NOMO-1 (cell line): Measurements from ENCODE around the gene BLCAP.

ENCODE experiments used
- DNase-seq, 2 experiments: peaks; one replicate each; lab custom pipeline; 2025; ENCODE audit not compliant: unreplicated experiment in 2 of 2; lab: John Stamatoyannopoulos, UW

BLCAP gene

DNA sequence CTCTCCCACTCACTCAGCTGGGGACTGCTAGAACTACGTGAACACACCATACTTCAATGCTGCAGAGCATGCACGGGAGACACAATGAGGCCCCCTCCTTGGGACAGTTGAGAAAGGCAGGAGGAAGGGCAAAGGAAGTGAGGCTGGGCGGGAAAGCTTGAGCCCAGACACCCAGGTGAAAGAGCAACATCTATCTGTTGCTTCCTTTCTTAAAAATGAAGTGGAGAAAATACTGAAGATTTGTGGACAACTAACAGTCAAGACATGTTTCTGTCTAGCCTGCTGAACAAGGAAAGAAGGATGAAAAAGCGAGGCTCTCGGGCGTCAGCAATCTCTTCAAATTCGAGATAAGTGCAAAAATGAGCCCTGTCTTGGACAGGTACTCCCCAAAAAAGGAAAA, 9.6 kb downstream of the BLCAP start:
- no peak for DNase-seq

DNA sequence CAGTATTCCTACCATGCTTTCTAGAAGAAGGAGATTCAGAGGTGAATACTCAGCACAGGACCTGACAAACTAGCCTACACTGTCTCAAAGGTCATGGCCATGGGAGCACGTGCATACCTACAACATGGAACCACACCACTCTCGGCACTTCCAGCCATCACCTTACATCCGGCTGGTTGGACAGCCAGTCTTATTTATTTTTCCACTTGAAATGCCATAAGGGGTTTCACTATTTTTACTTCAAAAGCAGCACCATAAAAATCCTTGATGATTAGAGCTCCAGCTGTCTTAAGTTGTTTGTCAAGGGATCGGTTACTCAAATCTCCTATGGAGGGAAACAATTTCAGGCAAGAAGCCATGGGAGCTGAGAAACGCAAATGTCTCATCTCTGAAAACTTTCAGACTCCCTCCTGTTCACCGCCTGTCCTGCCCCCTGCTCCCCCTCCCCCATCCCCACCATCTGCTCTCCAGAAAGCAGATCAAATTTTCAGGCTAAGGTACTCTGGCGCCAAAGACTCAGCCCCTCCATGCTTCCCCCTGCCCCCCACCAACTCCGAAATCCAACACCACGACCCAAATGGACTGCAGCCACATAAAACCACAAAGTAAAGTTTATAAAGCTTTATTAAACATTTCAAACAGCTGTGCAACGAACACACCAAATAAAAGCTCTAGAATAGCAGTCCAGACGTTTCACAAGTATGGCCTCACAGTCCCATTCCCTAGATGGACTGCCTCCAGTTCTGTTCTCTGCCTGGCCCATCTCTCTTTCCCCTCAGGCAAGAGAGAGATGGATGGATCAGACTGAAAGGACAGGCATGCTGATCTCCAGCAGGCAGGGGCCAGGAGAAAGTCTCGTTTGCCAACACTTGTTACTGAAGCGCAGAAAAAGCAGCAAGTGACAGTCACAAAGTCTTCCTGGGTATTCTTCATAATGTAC, 10.6 kb downstream of the BLCAP start:
- DNase-seq: no peak

DNA sequence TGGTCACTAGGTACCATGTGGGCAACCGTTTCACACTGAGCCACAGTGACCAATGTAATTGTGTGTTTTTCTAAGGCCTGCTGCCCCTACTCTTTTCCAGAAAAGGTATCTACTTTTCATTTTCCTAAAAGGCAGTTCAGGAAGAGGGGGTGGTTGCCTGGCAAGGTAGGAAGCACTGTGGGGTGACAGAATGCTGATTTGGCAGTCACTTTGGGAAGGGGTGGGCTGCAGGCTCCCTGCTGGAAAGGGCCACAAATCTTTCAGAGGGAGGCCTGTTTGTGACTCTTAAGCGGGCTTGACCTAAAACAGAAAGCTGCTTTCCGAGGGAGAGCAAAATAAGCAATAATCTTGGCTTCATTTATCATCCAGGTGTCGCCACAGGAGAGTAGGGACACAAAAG, 11.8 kb downstream of the BLCAP start:
- DNase-seq: no peak

DNA sequence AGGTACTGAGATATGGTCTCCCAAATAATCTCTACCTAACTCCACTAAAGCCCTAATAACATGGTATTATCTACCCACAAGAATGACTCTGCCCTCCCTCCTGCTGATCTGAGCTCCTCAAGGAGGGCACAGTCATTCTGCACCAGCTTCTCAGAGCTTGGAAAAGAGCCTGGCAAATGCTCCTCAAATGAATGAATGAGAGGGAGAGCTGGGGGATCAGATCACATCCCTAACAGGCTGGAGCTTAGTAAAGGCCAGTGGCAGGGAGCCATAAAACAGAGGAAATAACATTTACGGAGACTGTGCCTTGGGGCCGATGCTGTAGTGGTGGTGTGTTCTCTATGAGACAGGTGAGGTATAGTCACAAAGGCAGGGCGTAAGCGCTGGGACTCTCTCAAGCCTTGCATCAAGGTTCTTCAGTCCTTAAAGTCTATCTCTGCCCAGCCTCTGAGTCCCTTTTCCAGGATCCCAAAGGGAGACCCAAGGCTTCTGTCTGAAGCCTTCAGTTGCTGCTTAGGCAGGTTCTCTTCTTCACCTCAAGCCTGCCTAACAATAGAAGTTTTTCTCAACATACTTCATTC, 13.8 kb downstream of the BLCAP start:
- no peak for DNase-seq

DNA sequence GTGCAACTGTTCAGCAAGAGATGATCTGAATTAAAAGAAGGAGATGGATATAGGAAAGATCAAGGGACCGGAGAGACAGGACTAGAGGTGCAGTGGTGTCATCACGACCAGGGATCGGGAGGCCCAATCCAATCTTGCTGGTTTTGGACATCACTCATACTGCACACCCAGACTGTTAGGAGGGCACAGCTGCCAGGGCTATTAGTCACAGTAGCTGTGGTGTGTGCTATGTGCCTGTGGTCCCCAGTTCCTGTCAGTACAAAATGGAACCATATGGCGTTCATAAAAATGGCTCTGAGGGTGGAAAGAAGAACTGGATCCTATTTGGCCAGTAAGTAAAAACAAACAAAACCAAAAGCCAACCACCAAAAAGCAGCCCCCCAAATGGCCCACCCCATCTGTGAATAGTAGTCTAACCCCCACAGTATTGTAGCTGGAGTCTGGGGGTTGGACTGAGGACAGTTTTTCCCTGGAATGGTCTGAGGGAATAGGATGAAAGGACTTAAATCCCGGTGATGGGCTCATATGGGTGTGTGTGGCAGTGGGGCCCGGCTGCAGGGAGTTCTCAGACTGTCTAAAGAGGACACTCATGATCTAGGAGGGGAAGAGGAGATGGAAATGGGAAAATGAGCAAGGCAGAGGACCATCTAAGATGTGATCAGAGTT, 15.9 kb downstream of the BLCAP start:
- no peak for DNase-seq

DNA sequence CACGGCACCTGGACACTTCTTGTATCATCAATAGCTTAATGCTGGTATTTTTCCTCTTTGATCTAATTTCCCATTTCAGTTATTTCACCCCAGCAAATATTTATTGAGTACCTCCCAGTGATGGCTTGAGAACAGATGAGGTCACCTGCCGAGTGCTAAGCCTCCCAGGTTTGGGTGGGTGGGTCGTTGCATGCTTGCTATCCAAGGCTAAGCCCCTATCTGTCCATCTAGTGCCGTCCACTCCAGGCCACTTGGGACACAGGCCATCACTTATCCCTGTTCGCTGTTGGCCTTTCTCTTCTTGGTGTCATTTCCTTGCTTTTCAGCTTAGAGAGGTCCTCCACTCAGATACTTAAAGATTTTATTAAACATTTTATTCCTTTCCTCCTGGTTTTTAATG, 17.4 kb downstream of the BLCAP start:
- no peak for DNase-seq

DNA sequence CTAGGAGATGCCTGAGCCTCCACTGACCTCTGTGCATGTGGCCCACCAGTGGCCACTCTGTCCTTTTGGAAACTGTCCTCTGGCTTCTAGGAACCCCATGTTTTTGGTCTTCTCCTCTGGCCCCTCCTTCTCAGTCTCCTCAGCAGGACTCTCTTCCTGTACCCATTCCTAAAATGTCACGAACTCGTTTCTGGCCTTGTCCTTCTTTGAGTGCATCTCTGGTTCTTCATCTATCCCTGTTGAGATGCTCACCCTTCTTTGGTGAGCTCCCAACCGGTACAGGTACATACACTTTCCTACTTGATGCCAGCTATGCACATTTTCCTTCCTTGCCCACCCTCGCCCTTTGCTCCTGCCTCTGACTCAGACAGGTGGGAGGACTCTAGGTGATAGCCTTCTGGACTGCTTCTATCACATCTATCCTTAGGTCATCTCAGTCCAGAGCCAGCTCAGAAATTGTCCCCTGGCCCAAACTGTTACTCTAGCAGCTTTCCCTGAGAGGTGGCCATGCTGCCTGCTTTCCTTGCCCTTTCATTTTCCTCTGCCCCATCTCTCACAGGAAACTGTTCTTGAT, 21.4 kb downstream of the BLCAP start:
- DNase-seq: no peak

DNA sequence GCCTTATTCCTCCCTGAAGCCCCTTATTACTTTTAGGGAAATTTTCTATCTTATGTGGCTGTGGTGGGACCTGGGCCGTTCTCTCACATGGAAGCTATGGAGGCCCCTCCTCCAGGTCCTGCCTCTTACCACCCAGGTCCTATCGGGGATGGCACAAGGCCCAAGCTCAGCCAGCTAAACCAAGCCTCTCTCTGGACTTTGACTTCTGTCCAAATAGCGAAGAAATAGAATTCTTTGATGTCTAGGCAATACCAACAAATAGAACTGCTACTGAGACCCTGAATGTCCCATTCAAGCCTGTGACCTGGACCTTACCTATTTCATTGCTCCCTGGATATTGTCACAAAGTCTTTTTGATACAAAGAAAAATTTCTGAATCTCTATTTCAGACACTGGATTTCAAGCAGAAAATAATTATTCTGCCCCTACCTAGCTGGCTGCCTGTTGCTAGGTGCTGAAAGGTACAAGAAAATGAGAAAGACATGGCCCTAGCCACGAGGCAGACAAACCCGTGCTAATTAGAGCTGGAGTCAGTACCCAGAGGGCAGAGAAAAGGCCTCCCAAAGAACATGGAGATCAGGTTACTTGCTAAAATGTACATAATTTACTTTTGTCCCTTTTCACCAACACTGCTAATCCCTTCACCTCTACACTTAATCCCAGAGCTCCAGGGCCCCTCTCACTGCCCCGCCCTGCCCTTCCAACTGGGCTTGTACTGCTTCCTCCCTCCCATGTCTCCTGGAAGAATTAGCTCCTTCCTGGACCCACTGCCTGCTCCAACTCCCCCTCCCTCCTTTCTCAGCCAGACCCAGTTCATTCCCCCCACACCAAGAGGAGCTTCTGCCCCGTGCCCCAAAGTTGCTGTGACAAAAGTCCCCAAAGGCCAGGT, 22.2 kb downstream of the BLCAP start:
- DNase-seq: no peak

DNA sequence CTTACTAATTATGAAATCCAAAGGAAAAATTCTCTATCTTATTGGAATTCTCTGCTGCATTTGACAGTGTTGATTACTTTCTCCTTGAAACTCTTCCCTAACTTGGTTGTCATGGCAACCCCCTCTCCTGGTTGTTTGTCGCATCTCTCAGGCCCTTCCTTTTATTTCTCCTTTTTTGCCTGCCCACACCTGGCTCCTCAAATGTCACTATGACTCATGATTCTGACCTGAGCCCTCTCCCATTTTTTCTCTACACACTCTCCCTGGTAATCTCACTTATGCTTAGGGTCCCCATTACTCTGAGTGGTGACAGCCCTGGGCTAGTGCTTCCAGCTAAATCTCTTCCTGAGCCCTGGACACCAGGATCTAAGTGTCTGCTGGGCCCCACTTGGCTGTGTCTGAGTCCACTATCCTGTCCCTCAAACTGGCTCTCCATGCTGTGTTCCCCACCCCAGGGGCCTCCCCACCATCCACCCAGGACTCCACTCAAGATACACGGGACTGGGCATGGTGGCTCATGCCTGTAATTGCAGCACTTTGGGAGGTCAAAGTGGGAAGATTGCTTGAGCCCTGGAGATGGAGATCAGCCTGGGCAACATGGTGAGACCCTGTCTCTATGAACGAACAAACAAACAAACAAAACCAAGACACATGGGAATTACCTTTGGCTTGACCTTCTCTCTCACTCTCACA, 23.1 kb downstream of the BLCAP start:
- no peak for DNase-seq

DNA sequence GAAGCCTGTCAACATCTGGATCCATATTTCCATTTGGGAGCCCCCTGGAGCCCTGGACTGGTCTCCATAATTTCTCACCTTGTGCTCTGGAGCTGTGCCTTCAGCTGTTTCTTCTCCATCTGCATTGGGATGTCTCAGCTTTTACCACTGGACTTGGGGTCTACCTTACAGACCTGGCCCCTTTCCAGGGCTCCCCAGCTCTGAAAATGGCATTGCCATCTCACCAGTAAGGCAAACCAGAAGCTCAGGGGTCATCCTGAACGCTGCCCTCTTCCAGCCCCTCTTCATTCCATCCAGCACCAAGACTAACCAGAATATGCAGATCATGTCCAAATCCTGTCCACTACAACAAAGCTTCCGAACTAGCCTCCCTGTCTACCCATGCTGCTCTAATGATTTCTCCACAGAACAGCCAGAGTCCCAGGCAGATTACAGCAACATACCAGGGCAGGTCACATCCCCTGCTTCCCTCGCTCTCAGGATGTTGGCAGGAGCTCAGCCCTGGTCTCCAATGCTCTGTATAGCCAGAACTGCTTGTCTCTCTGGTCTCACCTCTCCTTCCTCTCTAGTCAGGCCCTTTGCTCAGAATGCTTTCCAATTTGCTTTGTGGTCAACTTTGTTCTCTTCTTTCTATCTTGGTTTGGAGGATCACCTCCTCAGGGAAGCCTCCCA, 24.3 kb downstream of the BLCAP start:
- DNase-seq: no peak

DNA sequence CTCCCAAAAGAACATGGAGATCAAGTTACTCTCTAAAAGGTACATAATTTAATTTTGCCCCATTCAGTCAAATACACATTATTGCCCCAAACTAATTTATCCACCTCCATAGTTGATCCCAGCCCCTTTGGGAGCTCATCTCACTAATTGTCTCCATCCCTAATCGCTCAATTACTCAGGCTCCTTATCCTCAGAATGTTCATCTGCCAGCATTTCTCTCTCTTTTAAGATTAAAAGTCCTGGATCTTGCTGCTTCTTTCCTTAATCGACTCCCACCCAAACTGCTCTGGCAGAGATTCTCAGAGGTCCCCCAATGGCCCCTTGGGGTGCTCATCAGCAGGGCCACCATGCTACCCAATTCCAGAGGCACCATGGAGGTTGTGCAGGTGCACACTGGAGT, 25.0 kb downstream of the BLCAP start:
- no peak for DNase-seq

DNA sequence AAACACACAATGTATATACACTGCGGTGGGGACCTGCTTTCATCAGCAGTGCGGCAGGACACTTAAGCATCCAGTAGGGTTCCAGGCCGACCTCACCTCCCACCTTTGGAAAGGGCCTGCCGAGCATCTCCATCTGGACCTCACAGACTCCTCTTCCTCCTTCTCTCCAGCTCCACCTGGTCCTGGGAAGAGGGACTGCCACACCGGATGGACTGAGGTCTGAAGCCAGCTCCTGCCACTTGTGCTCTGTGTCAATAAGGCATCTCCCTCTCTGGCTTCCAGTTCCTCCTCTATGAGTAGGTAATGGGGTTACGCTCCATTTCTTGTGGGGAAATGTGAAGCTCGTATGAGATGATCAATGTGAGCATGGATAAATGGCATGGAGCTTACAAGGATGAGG, 25.7 kb downstream of the BLCAP start:
- no peak for DNase-seq

DNA sequence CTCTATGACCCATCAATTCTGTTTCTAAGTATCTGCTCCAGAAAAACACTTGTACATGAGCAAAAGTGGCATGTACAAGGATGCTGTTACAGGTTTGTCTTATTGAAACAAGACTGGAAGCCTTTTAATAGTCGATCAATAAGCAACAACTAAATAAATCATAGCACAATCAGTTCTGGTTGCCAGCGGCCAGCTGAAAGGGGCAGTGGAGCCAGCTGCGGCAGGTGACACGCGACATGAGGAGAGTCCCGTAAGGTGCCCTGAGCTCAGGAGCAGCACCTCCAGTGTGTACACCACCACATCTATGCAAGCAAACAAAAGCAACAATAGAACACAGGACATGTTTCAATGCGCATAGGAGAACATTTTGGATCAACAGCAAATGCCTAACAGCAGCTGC, 27.4 kb downstream of the BLCAP start:
- no peak for DNase-seq

DNA sequence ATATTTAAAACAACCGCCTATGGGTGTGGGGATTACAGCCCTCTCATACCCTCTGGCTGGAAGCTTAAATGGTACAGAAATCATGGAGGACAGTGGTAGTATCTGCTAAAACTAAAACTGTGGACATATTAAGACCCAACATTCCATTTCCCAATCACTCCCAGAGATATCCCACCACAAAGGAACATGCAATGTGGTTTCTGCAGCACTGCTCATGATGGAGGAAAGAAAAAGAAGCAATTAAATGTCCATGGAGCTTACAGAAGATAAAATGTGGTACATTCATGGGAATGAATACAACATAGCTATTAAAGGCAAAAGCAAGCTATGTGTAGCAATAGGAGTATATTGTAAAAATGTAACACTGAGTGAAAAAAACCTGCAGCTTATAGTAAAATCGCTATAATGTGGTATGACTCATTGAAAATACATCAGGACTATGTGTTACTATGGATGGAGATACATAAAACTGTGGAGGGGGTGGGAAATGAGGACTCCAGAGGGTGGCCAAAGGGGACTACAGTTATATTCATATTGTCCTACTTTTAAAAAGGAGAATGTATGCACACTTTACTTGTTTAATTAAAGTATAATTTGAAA, 29.5 kb downstream of the BLCAP start:
- no peak for DNase-seq

DNA sequence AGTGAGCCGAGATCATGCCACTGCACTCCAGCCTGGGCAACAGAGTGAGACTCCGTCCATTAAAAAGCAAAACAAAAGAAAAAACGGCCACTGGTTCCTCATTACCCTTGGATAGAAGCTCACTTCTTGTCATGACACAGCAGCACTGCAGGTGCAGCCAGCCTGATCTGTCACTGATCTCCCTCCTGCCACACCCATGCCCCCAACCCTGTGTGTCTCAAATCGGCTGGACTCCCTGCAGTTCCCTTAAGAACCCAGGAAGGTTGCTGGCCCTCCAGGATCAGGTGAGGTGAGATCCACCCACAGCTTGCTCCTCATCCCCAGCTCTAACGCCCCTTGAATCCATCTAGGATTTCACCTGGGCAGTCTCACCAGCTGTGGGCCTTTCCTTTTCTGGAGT, 32.9 kb downstream of the BLCAP start:
- no peak for DNase-seq

DNA sequence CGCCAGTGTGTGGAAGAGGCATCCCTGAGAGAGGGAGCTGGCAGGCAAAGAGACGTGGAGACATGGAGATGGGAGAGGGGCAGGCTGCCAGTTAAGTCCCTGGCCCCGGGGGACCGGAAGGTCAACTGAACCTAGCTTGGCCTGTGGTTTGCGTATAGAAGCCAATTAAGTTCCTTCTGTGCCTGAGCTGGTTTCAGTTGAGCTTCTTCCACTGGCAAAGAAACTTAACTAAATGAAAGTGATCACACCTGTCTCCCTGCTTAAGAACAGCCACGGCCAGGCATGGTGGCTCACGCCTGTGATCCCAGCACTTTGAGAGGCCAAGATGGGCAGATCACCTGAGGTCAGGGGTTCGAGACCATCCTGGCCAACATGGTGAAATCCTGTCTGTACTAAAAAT, 33.4 kb downstream of the BLCAP start:
- DNase-seq: no peak

DNA sequence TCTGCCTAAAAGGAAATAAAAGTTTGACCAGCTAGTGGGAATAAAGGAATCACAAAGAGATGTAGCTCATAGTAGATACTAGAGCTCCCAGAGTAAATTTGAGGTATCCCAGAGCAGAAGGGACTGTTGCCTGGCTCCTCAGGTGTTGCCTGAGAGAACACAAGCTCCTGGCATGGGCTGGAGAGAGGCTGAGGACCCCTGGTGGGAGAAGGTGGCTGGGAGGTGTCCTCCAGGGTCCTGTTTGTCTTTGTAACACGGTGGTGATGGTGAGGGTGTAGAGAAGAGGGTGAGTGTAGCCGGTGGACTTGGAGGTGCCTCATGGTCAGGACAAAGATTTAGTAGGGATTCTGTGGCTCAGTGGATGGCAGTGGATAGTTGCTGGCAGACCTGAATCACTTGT, 34.7 kb downstream of the BLCAP start:
- no peak for DNase-seq

DNA sequence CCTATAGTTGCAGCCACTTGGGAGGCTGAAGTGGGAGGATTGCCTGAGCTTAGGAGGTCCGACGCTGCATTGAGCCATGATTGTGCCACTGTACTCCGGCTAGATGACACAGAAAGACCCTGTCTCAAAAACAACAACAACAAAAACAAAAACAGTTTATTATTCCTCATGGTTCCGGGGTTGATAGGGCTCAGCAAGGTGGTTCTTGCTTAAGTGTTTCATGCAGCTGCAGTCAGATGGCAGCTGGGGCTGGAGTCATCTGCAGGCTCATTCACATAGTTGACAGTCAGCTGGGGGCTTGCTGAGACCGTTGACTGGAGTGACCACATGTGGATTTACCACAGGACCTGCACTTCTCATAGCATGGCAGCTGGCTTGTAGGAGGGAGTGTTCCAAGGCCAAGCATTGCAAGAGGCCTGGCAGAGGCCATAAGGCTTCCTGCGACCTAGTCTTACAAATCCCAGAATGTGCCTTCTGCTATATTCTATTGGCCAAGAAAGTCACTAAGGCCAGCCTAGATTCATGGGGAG, 35.5 kb downstream of the BLCAP start:
- DNase-seq: no peak
